ENCODE data around the gene CIAO3. TPM values are rescaled to one million over a fixed set of nuclear protein-coding genes. Genes with fewer than 3 reads are reported as not detected.

The CIAO3 gene
- polyA plus RNA-seq, 6 donors from 2014 or later, result 14.1 to 29.6 (median 20.5) TPM

DNA sequence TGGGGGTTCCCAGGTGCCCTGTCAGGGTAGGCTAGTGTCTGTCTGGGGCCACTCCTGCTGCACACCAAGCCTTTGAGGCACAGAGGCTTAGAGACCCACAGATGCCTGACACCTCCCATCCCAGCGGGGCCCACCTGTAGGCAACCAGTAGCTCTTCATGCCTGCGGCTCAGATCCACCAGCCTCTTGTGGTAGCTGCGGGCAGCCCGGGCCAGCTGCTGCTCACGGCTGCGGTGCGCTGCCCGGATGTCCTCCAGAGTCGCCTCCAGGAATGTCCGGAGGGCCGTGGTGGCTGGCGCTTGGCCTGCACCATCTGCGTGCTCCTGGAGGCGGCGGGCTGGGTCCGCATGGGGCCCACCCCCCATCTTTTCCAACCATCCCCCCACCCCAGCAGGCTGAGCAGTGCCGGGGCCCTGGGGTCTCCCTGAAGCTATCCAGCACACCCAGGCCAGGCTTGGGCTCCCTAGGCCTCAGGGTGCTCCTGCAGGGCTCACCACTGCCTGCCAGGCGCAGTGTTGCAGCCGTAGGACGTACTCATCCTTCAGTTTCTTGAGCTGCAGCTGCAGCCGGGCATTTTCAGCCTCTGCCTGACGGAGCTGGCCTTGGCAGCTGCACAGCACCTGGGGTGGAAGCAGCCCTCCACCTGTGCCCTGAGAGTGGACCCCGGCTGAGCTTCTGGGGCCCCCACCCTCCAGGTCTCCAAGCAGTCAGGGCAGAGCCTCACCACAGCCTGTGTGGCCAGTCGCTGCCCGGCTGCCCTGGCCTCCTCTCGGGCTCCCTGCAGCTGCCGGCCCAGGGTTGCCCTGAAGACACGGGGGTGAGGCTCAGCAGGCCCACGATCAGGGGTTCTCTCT is 16.4 kb downstream of the CIAO3 start:
- H3K27me3 Mint-ChIP-seq, result no peaks in the 10 kb centered on the region
- DNase-seq (no peak), ATAC-seq (ENCODE audit: low read depth in 2 of 2) (no peak)
- H3K36me3 Mint-ChIP-seq, result no peaks in the 10 kb centered on the region
- peak overlapping the region in 1 of 6 donors; percentile 81 for H3K27ac Mint-ChIP-seq
- peak overlapping the region in 3 of 8 donors; percentile 42 to 65 (median 65) for H3K4me3 Mint-ChIP-seq
- H3K9me3 Mint-ChIP-seq, result no peaks in the 10 kb centered on the region
- H3K4me1 Mint-ChIP-seq, result peaks cover 5 to 17% (median 8%) of the 10 kb centered on the region in 3 donors

DNA sequence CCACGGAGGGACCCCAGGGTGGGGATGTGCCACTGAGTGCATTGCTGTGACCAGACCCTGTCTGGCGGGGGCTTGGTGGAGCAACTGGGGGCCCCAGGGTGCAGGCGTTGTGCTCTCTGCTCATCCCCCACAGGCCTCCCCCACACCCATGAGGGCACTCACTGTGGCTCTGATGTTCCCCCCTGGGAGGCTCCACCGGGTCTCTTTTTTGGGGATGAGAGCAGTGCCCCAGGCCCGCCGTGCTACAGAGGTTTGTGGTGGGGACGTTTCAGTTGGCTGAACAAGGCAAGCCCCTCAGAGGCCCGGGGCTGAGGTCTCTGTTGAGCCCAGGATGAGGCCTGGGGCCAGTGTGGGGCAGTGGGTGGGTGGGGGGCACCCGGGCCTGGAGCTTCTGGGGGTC is 17.1 kb downstream of the CIAO3 start:
- H3K9me3 Mint-ChIP-seq, result no peaks in the 10 kb centered on the region
- no peaks in the 10 kb centered on the region for H3K36me3 Mint-ChIP-seq
- ATAC-seq (ENCODE audit: low read depth in 2 of 2), result no peak
- H3K4me1 Mint-ChIP-seq, result peaks cover 11 to 24% (median 14%) of the 10 kb centered on the region in 3 donors
- H3K27ac Mint-ChIP-seq, result no peak overlapping the region
- DNase-seq, result no peak
- peak overlapping the region in 2 of 8 donors; percentile 65 for H3K4me3 Mint-ChIP-seq
- no peaks in the 10 kb centered on the region for H3K27me3 Mint-ChIP-seq

DNA sequence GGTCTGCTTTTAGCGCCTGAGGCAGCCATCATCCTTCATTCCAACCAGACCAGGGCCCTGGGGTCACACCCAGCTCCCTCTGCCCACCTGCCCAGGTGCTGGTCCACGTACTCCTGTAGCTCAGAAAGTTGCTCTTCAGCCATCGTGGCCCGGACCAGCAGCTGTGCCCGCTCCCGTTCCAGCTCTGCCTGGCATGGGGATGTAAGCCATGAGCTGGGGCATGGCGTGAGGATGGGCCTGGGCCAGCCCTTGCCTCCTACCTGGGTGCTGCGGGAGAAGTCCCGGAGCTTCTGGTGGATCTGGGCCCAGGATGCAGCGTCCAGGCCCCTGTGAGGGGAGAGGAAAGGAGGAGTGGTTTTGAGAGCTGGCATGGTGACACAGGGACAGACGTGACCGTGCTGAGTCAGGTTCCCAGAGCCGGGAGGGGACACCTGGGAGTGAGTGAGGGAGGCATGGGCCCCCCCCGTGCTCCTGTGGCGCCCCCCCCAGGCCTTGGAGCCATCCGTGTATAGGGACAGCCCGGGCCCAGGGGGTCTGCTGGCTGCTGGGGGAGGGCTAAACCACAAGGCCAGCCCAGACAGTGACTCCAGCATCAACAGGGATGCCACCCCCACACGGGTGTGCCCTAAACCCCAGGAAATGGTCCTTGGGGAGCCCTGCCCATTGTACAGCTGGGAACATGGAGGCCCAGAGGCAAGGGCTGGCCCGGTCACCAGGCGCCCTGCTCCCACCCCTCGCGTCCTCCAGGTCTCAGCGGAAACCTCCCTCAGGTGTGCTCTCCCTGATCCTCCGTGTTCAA is 17.8 kb downstream of the CIAO3 start:
- no peaks in the 10 kb centered on the region for H3K27me3 Mint-ChIP-seq
- H3K27ac Mint-ChIP-seq, result peak overlapping the region in 3 of 6 donors; percentile 13 to 68 (median 53)
- ATAC-seq (ENCODE audit: low read depth in 2 of 2), result no peak

DNA sequence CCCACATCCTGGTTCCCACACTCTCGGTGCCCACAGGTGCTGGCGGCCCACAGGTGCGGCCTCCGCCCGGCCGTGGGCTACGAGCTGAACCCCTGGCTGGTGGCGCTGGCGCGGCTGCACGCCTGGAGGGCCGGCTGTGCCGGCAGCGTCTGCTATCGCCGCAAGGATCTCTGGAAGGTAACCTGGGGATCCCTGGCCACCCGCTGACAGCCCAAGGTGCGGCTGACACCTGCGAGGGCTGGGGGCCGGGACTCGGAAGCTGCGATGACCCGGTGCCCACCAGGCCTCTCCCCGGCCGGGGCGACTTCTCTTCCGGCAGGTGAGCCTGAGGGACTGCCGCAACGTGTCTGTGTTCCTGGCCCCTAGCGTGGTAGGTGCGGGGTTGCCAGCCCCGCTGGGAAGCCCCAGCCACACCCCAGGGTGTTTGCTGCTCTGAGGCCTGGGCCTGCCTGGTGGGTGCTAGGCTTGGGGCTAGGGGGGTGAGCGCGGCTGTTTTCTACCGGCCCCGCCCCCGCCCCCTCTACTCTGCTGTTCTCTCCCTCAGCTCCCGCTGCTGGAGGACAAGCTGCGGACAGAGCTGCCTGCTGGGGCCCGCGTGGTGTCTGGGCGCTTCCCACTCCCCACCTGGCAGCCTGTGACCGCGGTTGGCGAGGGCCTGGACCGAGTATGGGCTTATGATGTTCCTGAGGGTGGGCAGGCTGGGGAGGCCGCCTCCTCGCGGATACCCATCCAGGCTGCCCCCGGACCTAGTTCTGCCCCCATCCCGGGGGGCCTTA is 18.8 kb downstream of the CIAO3 start:
- Mint-ChIP-seq H3K4me3 (peak overlapping the region; percentile 25 to 75 (median 64)), H3K27me3 (no peaks in the 10 kb centered on the region), H3K4me1 (peaks cover 12 to 24% (median 14%) of the 10 kb centered on the region in 3 donors), H3K9me3 (no peaks in the 10 kb centered on the region), H3K36me3 (no peaks in the 10 kb centered on the region), H3K27ac (peak overlapping the region in 1 of 6 donors; percentile 41)
- DNase-seq, result no peak
- ATAC-seq (ENCODE audit: low read depth in 2 of 2), result no peak

More for the DNA sequence above, 17.8 kb downstream of the CIAO3 start:
- no peaks in the 10 kb centered on the region for H3K9me3 Mint-ChIP-seq
- DNase-seq, result no peak
- peak overlapping the region in 6 of 8 donors; percentile 6 to 66 (median 53) for H3K4me3 Mint-ChIP-seq
- H3K36me3 Mint-ChIP-seq, result no peaks in the 10 kb centered on the region
- peaks cover 12 to 24% (median 14%) of the 10 kb centered on the region in 3 donors for H3K4me1 Mint-ChIP-seq

DNA sequence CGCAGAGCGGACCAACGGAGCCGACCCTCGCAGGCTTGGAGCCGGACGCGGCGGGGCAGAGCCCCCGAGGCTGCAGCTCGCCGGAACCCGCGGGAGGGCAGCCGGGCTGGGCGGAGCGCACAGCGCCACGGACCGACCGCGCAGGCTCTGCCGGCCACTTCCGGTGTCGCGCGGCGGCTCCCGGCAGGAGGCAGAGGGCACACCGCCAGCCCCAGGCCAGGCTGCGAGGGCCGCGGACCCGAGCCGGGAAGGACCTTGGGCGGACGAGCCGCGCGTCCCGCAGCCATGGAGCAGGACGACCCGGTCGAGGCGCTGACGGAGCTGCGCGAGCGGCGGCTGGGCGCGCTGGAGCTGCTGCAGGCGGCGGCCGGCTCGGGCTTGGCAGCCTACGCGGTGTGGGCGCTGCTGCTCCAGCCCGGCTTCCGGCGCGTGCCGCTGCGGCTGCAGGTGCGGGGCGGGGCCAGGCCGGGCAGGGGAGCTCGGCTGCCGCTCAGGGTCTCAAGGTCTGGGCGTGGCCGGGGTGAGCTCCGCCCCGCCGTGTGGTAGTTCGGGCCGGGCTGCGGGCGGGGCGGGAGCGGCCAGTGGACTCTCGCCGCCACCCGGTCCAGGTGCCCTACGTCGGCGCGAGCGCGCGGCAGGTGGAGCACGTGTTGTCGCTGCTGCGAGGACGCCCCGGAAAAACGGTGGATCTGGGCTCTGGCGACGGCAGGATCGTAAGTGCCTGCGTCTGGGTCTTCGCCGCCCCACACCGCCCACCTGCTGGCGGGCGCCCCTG is 19.6 kb downstream of the CIAO3 start, which contains the start of gene ANTKMT:
Gene ANTKMT (plus strand): TSS at position 157 of the 775 bp plus-strand sequence. CDS start 129 bp downstream, at position 286.
- Mint-ChIP-seq H3K27ac (peak within 1 kb of the TSS; percentile 33 to 92 (median 68)), H3K27me3 (peaks cover 0 to 5% (median 0%) of the 10 kb centered on the region in 3 donors), H3K4me3 (peak within 1 kb of the TSS; percentile 78 to 92 (median 88)), H3K9me3 (no peaks in the 10 kb centered on the region), H3K4me1 (peaks cover 12 to 28% (median 14%) of the 10 kb centered on the region in 3 donors), H3K36me3 (no peaks in the 10 kb centered on the region)
- ATAC-seq (ENCODE audit: low read depth in 2 of 2) (peak; percentile 87 to 90), DNase-seq (peak; percentile 84)

DNA sequence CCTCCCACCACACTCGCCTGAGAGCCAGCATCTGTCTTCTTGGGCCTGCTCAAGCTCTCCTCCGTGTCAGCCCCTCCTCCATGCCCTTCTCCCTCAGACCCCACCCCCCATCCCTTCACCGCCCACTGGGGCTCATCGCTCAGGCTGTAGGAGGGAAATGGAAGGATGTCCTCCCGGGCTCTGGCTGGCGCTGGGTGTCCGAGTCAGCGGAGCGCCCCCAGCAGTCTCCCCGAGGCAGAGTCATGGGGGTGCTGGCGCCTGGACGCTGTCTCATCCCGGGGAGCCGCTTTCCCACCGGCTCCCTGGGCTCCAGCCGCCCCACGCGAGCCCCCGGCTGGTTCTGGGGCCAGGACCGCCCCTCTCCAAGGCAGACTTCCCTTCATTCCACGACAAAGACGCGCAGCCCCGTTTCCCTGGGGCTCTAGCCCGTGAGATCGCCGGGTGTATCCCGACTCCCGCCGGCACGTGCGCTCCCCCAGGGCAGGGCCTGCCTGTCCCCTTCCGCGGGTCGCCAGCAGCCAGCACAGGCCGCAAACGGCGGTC is 20.3 kb downstream of the CIAO3 start:
- peak; percentile 6 to 7 for ATAC-seq (ENCODE audit: low read depth in 2 of 2)
- no peaks in the 10 kb centered on the region for H3K9me3 Mint-ChIP-seq

DNA sequence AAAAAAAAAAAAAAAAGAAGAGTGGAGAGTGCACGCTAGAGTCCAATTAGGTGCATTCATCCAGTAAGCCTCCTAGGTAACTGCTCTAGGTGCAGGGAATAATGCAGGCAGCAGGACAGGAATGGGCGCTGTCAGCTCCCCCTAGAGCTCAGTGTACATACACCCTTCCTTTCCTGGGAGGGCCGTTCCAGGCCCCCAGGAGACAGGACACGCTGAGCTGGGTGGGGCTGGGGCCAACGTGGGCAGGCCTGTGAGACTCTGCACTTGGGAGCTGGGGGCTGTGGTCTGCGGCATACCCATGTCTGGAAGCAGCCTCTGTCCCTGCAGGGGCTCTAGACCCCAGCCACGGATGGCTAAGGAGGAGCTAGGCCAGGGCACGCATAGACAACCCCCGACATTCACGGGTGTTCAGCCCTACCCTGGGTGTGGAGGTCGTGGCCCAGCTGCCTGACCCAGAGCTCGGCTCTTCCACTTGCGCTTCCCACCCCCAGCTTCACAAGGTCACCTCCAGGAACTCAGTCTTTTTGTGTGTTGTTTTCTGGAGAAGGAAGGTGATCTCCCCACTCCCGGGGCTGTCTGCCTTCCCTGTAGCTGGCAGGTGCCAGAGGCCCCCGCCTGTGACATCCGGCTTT is 20.9 kb downstream of the CIAO3 start:
- DNase-seq, result no peak
- no peak for ATAC-seq (ENCODE audit: low read depth in 2 of 2)
- H3K9me3 Mint-ChIP-seq, result no peaks in the 10 kb centered on the region
- peaks cover 12 to 24% (median 14%) of the 10 kb centered on the region in 3 donors for H3K4me1 Mint-ChIP-seq
- peak overlapping the region; percentile 78 to 92 (median 88) for H3K4me3 Mint-ChIP-seq
- peaks cover 0 to 6% (median 0%) of the 10 kb centered on the region in 3 donors for H3K27me3 Mint-ChIP-seq
- H3K36me3 Mint-ChIP-seq, result no peaks in the 10 kb centered on the region
- peak overlapping the region in 5 of 6 donors; percentile 33 to 92 (median 76) for H3K27ac Mint-ChIP-seq

More for the DNA sequence above, 20.3 kb downstream of the CIAO3 start:
- peak; percentile 30 for DNase-seq
- no peaks in the 10 kb centered on the region for H3K36me3 Mint-ChIP-seq
- H3K27ac Mint-ChIP-seq, result peak overlapping the region in 5 of 6 donors; percentile 33 to 92 (median 76)
- H3K4me3 Mint-ChIP-seq, result peak overlapping the region; percentile 78 to 92 (median 88)
- peaks cover 12 to 24% (median 14%) of the 10 kb centered on the region in 3 donors for H3K4me1 Mint-ChIP-seq
- H3K27me3 Mint-ChIP-seq, result peaks cover 0 to 6% (median 0%) of the 10 kb centered on the region in 3 donors

DNA sequence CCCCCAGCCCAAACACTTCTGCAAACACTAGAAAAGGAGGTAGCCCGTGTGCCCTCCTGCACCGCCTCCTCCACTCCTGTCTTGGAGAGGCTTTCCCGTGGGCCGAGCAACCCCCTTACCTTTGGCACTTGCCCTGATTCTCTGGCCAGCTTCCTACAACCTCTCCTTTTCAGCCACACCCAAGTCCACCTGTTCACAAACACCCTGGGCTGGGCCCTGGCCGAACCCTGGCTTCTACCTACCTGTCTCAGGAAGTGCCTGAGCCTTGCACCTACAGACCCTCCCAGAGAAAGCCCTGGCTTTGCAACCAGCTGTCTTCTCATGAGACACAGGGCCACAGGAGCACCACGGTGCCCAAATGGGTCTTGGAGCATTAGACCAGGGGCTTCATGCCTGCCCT is 21.9 kb downstream of the CIAO3 start:
- DNase-seq (no peak), ATAC-seq (ENCODE audit: low read depth in 2 of 2) (no peak)
- H3K27me3 Mint-ChIP-seq, result peaks cover 0 to 13% (median 2%) of the 10 kb centered on the region in 3 donors
- H3K4me3 Mint-ChIP-seq, result peak overlapping the region in 6 of 8 donors; percentile 16 to 90 (median 38)
- peak overlapping the region in 2 of 6 donors; percentile 65 to 87 for H3K27ac Mint-ChIP-seq
- peaks cover 12 to 24% (median 14%) of the 10 kb centered on the region in 3 donors for H3K4me1 Mint-ChIP-seq
- H3K36me3 Mint-ChIP-seq, result no peaks in the 10 kb centered on the region
- H3K9me3 Mint-ChIP-seq, result no peaks in the 10 kb centered on the region

DNA sequence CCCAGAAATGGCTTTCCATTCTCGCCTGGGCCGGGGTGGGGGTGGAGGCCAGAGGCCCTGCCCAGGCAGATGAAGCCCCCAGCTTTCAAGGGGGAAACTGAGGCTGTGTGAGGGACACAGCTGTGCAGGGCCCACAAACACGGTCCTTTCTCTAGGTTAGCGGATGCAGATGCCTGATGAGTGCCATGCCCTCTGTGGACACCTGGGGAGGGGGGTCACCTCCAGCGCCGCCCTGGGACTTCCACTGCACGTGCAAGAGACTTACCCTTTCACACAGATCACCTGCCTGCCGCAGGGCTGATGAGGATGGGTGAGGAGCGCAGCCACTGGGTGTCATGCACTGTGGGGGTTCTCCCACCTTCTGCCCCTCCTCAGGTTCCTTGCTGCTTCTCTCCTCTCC is 22.4 kb downstream of the CIAO3 start:
- H3K4me1 Mint-ChIP-seq, result peaks cover 12 to 24% (median 14%) of the 10 kb centered on the region in 3 donors
- peaks cover 0 to 15% (median 3%) of the 10 kb centered on the region in 3 donors for H3K27me3 Mint-ChIP-seq
- no peak overlapping the region for H3K27ac Mint-ChIP-seq
- H3K36me3 Mint-ChIP-seq, result no peaks in the 10 kb centered on the region
- DNase-seq (no peak), ATAC-seq (ENCODE audit: low read depth in 2 of 2) (no peak)
- no peaks in the 10 kb centered on the region for H3K9me3 Mint-ChIP-seq
- peak overlapping the region in 3 of 8 donors; percentile 6 to 90 (median 12) for H3K4me3 Mint-ChIP-seq

DNA sequence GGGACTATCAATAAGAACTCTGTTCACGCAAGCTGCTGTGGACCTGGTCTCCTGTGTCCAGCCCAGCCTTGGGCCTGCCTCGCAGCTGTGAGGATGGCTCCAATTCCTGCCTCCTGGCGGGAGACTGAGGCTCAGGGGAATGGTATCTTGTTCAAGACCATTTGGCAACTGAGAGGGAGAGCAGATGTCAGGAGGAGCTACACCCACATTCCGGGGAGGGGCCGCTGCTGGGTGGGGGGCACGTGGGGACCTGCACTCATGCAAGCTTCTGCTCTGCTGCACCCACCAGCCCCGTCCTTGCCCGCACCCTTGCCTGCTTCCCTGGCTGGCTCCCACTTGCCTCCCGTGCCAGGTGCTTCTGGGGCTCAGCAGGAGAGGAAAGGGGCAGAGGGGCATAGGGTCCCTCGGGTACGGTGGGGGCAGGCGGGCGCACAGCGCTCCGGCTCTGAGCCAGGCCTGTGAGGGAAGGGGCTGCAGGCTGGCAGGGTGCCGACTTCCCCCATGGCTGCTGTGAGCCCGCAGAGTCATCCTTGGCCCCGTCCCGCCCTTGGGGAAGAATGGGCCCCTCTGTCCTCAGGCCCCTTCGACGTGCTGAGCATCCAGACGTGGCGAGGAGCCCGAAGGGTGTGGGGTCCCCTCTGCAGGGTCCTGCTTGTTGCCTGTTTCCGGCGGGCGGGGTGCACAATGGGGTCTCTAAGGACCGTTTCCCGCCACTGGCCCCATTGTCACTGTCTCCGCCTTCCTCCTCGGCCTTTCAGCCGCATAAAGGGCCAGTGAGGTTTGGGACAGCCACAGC is 23.1 kb downstream of the CIAO3 start:
- Mint-ChIP-seq H3K36me3 (no peaks in the 10 kb centered on the region), H3K27me3 (peaks cover 0 to 18% (median 6%) of the 10 kb centered on the region in 3 donors), H3K4me1 (peaks cover 10 to 24% (median 15%) of the 10 kb centered on the region in 3 donors)

More for the DNA sequence above, 23.1 kb downstream of the CIAO3 start:
- no peak overlapping the region for H3K4me3 Mint-ChIP-seq
- ATAC-seq (ENCODE audit: low read depth in 2 of 2) (no peak), DNase-seq (no peak)
- H3K27ac Mint-ChIP-seq, result no peak overlapping the region
- no peaks in the 10 kb centered on the region for H3K9me3 Mint-ChIP-seq

Measured in naive B cell (primary cell).